ENCODE measurements around the gene MRPS15. TPM values are rescaled to one million over a fixed set of nuclear protein-coding genes. Genes with fewer than 3 reads are reported as not detected.
"Not testable (repeated sequence)": the region's sequence is repeated elsewhere in the genome, so short reads cannot be mapped to it uniquely, and the experiment has no call there.

MRPS15 gene
- 100 to 1,000 TPM in 1 of 2 experiments, 10 to 100 TPM in 1; 81.9 to 101 TPM for total RNA-seq

DNA sequence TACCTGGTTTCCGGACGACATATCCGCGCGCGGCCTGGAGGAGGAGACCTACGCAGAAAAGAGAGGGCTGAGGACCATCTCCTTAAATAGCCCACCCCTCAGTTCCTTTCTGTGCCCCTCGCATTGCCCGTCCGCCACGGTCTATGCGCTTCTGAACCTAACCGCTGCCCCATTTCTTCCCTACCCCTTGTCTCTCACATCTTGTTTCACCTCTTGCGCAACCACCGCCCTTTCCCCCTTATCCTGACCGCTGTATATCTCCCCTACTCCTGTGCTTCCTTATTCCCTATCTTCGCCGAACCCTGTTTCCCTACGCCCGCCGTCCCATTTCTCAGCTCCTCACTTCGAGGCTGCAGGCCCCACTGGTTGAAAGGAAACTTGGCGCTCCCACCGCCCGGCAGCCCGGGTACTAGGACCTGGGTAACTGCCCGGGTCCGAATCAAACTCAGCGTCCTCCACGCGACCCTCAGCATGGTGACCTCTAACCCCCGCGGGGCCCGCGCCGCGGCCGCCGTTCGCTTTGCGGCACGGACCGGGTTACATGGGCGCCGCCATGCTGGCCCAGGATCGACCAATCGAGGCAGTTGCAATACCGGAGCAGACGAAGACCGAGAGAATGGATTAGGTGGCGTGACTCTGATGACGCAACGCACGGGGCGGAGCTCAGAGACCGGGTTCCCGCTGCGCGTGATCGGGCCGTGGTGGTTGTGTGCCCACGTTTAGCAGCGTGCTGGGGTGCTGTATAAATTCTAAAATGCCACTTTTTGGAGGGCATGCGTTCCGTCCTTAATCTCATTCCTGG, at the start of gene MRPS15:
TSS of gene MRPS15 (minus strand) at position 582 of the 802 bp plus-strand sequence. CDS start at position 473, 109 bp downstream.
- DNase-seq: peak; percentile 97
- Mint-ChIP-seq H3K9me3 (no peaks in the 10 kb centered on the region), H3K27me3 (no peaks in the 10 kb centered on the region), H3K27ac (peak within 1 kb of the TSS; percentile 97), H3K4me1 (peaks cover 64% of the 10 kb centered on the region), H3K36me3 (ENCODE audit: low read depth) (peaks cover 39% of the 10 kb centered on the region), H3K4me3 (peak within 1 kb of the TSS; percentile 100)
- ChIA-PET POLR2A (interaction anchor here (0.7 to 1.0 kb wide), 2 partner anchors 13 to 26 kb away, joined by 3 to 4 read pairs; no protein-coding TSS in a partner anchor), CTCF (interaction anchor here (0.6 to 1.5 kb wide), 5 partner anchors 11 to 269 kb away, joined by 3 to 6 read pairs (median 4); partner anchors contain the start of gene OSCP1)

DNA sequence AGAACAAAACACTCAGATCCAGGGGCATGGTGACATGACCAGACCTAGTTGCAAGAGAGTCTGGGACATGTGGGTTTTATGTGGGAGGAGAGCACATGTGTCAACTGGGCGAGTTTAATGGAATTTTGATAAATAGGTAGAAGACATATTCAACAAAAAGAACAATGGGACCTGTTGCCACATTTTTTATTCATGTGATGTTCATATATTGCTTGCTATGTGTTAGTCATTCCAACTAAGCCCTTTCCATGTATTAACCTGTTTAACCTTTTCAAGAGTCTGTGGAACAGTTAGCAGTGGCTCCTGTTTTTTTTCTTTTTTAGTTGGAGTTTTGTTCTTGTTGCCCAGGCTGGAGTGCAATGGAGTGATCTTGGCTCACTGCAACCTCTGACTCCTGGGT, 48.7 kb upstream of the MRPS15 start:
- POLR2A ChIA-PET: no interaction called here
- Mint-ChIP-seq H3K27me3 (no peaks in the 10 kb centered on the region), H3K4me3 (no peak overlapping the region), H3K9me3 (no peaks in the 10 kb centered on the region), H3K27ac (no peak overlapping the region), H3K36me3 (ENCODE audit: low read depth) (no peaks in the 10 kb centered on the region), H3K4me1 (peaks cover 4% of the 10 kb centered on the region)
- CTCF ChIA-PET: no interaction called here
- no peak for DNase-seq

DNA sequence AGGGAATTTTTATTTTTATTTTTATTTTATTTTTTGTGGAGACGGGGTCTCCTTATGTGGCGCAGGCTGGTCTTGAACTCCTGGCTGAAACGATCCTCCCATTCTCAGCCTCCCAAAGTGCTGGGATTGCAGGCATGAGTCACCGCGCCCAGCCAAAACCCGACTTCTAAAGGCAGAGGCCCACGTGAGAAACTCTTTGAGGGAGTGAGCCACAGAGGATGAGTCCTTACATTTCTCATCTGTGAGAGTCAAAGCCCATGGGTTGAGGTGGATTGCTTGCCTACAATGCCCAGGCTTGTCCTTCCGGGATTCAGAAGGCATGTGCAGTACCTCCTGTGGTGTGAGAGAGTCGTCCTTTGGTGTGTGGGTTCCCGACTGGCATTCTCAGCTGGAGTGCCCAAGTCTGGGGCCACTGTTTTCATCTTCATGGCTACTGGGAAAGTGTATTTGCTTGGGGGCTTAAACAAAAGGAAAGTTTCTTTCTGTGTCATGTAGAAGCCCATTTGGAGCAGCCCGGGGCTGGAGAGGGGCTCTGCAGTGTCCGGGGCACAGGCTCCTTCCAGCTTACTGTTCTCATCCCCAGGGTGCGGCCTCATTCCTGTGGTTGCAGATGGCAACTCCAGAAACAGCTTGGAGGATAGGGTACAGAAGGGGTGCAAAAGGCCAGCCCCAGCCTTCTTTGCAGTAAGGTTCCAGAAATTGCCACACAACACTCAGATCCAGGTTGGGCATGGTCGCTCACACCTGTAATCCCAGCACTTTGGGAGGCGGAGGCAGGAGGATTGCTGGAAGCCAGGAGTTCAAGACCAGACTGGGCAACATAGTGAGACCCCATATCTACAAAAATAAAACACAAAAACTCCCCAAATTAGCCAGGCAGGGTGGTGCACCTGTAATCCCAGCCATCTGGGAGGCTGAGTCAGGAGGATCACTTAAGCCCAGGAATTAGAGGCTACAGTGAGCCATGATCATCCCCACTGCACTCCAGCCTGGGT, 47.9 kb upstream of the MRPS15 start:
- no peak overlapping the region for H3K4me3 Mint-ChIP-seq
- H3K4me1 Mint-ChIP-seq: peaks cover 4% of the 10 kb centered on the region
- H3K36me3 Mint-ChIP-seq (ENCODE audit: low read depth): no peaks in the 10 kb centered on the region
- no peak overlapping the region for H3K27ac Mint-ChIP-seq
- DNase-seq: no peak
- no peaks in the 10 kb centered on the region for H3K9me3 Mint-ChIP-seq
- CTCF ChIA-PET: no interaction called here
- POLR2A ChIA-PET: no interaction called here
- H3K27me3 Mint-ChIP-seq: no peaks in the 10 kb centered on the region

DNA sequence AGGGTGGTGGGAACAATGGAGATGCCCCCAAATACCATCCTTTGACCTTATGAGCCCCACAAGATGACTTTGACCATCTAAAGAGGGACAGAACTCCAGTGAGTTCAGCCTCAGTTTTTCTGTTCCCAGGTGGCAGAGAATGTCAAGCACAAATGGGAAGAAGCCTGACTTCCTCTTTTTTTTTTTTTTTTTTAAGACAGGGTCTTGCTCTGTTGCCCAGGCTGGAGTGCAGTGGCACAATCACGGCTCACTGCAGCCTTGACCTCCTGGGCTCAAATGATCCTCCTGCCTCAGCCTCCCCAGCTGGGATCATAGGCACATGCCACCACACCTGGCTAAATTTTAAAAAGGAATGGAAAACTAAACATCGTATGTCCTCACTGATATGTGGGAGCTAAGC, 47.0 kb upstream of the MRPS15 start:
- POLR2A ChIA-PET; H3K9me3 Mint-ChIP-seq; H3K27me3 Mint-ChIP-seq; DNase-seq; H3K4me1 Mint-ChIP-seq; H3K27ac Mint-ChIP-seq; H3K4me3 Mint-ChIP-seq; H3K36me3 Mint-ChIP-seq (ENCODE audit: low read depth): not testable (repeated sequence)
- CTCF ChIA-PET: interaction anchor here (0.6 kb wide), 1 partner anchor 1354 kb away, joined by 4 read pairs; no protein-coding TSS in a partner anchor

DNA sequence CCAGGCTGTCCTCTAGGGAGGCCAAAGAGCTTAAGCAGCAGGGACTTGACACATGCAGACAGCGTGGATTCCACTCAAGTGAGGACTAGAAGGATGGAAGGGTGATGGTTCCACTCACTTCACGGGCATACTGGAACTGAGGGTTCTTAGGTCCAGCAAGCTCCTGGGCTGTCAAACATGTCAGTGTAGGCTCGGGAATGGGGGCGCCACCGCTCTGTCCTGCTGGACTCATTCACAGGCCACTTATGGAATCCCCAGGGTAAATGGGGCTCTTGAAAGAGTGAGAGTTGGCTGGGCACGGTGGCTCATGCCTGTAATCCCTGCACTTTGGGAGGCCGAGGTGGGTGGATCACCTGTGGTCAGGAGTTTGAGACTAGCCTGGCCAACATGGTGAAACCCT, 46.2 kb upstream of the MRPS15 start:
- H3K9me3 Mint-ChIP-seq: no peaks in the 10 kb centered on the region
- H3K4me3 Mint-ChIP-seq: no peak overlapping the region
- H3K27me3 Mint-ChIP-seq: peaks cover 7% of the 10 kb centered on the region
- no peak for DNase-seq
- peaks cover 4% of the 10 kb centered on the region for H3K4me1 Mint-ChIP-seq
- ChIA-PET CTCF (no interaction called here), POLR2A (no interaction called here)
- no peak overlapping the region for H3K27ac Mint-ChIP-seq
- H3K36me3 Mint-ChIP-seq (ENCODE audit: low read depth): no peaks in the 10 kb centered on the region

DNA sequence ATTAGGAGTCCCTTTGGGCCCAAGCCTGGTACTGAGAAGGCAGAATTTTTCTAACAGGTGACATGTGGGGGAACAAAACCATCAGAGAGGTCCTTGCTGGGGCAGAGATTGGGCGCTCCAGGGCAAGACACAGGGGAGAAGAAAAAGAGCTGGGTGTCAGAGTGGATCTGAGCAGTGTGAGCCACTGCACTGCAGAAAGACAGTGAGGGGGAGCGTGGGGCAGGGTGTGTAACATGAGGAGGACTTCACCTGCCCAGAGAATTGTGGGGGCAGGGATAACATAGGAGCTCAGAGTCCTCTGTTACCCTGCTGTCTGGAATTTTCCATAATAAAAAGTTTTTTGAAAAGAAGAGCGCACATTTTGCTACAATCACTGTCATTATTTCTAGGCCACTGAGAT, 44.1 kb upstream of the MRPS15 start:
- ChIA-PET CTCF (interaction anchor here (3.9 kb wide), 1 partner anchor 8 kb away, joined by 13 read pairs; no protein-coding TSS in a partner anchor), POLR2A (no interaction called here)
- Mint-ChIP-seq H3K4me3 (no peak overlapping the region), H3K36me3 (ENCODE audit: low read depth) (no peaks in the 10 kb centered on the region), H3K4me1 (no peaks in the 10 kb centered on the region), H3K27me3 (peaks cover 18% of the 10 kb centered on the region), H3K9me3 (no peaks in the 10 kb centered on the region), H3K27ac (no peak overlapping the region)
- DNase-seq: no peak

DNA sequence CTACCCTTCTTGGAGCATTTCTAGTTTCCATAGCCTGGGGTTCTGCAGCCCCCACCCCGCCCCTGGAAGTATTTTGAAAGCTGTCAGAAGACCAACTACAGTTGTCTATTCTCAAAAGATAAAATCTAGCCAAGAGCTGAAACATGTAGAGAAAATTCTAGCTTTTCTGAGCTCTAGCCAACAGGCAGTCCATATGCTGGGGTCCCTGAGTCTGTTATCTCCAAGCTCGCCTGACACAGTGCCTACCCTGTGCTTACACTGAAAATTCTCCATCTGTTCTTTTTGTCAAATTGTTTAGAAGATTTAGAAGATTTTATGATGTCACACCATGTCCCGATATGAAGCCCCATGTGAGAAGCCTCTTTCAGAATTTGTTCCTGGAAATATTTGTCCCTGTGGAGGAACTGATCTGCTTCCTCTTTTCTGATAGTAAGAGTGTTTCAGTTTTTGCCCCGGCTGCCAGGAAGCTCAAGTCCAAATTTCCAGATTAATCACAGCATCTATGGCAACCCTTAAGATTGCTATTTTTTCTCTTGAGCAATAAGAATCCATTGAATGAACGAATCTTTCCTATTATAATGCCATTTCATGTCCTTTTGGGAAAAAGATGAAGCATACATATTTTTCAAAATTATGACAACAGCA, 42.2 kb upstream of the MRPS15 start:
- H3K27me3 Mint-ChIP-seq: peaks cover 28% of the 10 kb centered on the region
- no peak overlapping the region for H3K27ac Mint-ChIP-seq
- H3K4me3 Mint-ChIP-seq: no peak overlapping the region
- ChIA-PET POLR2A (no interaction called here), CTCF (interaction anchor here (3.9 kb wide), 1 partner anchor 9 kb away, joined by 13 read pairs; no protein-coding TSS in a partner anchor)
- H3K9me3 Mint-ChIP-seq: no peaks in the 10 kb centered on the region
- H3K36me3 Mint-ChIP-seq (ENCODE audit: low read depth): no peaks in the 10 kb centered on the region
- no peak for DNase-seq
- H3K4me1 Mint-ChIP-seq: no peaks in the 10 kb centered on the region

DNA sequence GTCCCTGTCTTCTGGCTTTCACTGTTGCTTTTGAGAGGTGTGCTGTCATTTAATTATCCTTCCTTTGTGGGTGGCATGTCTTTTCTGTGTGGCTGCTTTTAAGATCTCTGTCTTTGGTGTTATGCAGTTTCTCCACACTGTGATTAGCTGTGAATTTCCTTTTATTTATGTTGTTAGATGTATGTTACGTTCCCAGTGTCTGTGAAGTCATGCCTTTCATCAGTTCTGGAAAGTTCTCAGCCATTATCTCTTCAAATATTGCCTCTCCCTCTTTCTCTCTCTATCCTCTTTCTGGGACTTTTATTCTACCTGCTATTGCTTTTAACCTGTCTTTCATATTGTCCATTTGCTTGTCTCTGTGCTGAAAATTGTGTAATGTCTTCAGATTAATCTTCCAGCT, 39.5 kb upstream of the MRPS15 start:
- DNase-seq: no peak
- Mint-ChIP-seq H3K4me3 (no peak overlapping the region), H3K9me3 (no peaks in the 10 kb centered on the region), H3K27ac (no peak overlapping the region), H3K36me3 (ENCODE audit: low read depth) (no peaks in the 10 kb centered on the region), H3K4me1 (no peaks in the 10 kb centered on the region), H3K27me3 (peaks cover 31% of the 10 kb centered on the region)
- ChIA-PET POLR2A (no interaction called here), CTCF (no interaction called here)

DNA sequence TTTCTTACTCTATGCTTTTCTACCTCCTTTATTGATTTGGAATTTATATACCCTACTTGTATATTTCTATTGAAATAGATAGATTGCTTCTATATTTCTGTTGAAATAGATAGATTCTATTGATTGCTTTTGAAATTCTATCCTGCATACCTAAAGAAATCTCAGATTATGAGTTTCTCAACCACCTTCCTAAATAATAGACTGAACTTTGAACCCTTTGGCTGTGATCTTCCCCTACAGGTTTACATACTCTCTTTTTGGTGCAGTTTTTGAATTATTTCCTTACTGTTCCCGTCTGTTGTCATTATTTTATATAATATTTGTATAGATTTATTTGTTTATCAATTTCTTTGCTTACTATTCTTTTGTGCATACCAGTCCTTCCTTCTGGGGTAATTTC, 39.0 kb upstream of the MRPS15 start:
- Mint-ChIP-seq H3K36me3 (ENCODE audit: low read depth) (no peaks in the 10 kb centered on the region), H3K27me3 (peaks cover 34% of the 10 kb centered on the region), H3K4me1 (no peaks in the 10 kb centered on the region), H3K9me3 (no peaks in the 10 kb centered on the region), H3K27ac (no peak overlapping the region), H3K4me3 (no peak overlapping the region)
- ChIA-PET POLR2A (no interaction called here), CTCF (no interaction called here)
- no peak for DNase-seq

DNA sequence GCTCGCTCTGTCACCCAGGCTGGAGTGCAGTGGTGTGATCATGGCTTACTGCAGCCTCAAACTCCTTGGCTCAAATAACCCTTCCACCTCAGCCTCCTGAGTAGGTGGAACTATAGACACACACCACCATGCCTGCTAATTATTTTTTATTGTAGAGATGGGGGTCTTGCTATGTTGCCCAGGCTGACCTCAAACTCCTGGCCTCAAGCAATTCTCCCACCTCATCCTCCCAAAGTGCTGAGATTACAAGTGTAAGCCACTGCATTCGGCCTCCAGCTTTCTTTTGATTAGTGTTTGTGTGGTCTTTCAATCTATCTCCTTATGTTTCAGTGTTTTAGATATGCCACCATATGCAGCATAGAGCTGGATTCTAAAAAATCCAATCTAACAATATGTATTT, 38.4 kb upstream of the MRPS15 start:
- Mint-ChIP-seq H3K4me1 (no peaks in the 10 kb centered on the region), H3K27me3 (peaks cover 37% of the 10 kb centered on the region), H3K27ac (no peak overlapping the region), H3K4me3 (no peak overlapping the region), H3K9me3 (no peaks in the 10 kb centered on the region), H3K36me3 (ENCODE audit: low read depth) (no peaks in the 10 kb centered on the region)
- POLR2A ChIA-PET: no interaction called here
- CTCF ChIA-PET: interaction anchor here (0.9 kb wide), 1 partner anchor 9 kb away, joined by 4 read pairs; no protein-coding TSS in a partner anchor
- DNase-seq: no peak

DNA sequence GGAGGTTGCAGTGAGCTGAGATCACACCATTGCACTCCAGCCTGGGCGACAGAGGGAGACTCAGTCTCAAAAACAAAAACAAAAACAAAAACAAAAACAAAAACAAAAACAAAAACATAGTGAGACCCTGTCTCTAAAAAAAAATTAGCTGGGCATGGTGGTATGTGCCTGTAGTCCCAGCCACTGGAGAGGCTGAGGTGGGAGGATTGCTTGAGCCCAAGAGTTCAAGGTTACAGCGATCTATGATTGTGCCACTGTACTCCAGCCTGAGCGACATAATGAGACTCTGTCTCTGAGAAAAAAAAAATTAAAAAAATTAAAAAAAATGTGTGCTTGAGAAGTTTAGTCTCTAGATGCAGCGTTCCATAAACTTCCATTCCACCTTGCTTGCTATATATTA, 37.7 kb upstream of the MRPS15 start:
- CTCF ChIA-PET: interaction anchor here (0.9 to 1.3 kb wide), 2 partner anchors 8 to 15 kb away, joined by 3 to 4 read pairs; no protein-coding TSS in a partner anchor
- DNase-seq; H3K4me1 Mint-ChIP-seq; POLR2A ChIA-PET; H3K9me3 Mint-ChIP-seq; H3K4me3 Mint-ChIP-seq; H3K36me3 Mint-ChIP-seq (ENCODE audit: low read depth); H3K27ac Mint-ChIP-seq: not testable (repeated sequence)
- peaks cover 40% of the 10 kb centered on the region for H3K27me3 Mint-ChIP-seq

DNA sequence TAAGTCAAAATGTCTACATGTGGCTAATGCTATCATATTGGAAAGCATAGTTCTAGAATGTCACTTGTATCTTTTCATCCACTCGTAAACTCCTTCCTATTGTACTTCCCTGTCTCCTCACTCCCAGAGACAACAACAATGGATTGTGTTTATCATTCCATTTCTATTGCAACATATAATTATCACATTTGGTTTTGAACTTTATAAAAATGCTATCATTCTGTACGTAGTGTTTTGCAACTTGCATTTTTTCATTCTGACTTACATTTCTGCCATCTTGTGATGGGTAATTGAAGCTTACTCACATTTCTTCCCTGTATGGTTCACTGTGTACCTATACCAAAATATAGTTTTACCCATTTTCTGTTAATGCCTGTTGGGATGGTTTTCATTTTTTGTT, 33.0 kb upstream of the MRPS15 start:
- Mint-ChIP-seq H3K4me3 (no peak overlapping the region), H3K36me3 (ENCODE audit: low read depth) (no peaks in the 10 kb centered on the region), H3K27ac (no peak overlapping the region), H3K9me3 (no peaks in the 10 kb centered on the region), H3K27me3 (peaks cover 17% of the 10 kb centered on the region), H3K4me1 (no peaks in the 10 kb centered on the region)
- ChIA-PET POLR2A (no interaction called here), CTCF (no interaction called here)
- DNase-seq: no peak

All from activated CD4-positive, alpha-beta T cell treated with anti-CD3 and anti-CD28 coated beads, Interleukin-2, amount 10 ng/mL, durations not matched to agents 7 days and 5 days (primary cell).